Measurements from ENCODE around the gene CCNB1. TPM values are rescaled to one million over a fixed set of nuclear protein-coding genes. Genes with fewer than 3 reads are reported as not detected.
A peak's percentile ranks its signal among the peaks of the same experiment; 100 is the strongest.

Gene CCNB1
- total RNA-seq, 2 donors from 2014 or later = 1.6 to 4.9 TPM

- no peaks in the 10 kb centered on the region for H3K36me3 ChIP-seq (replicated peaks in 1 of 2; ENCODE audit: insufficient read depth in 1 of 2, low read depth in 2 of 2)
- no peak for TF ChIP-seq POLR2A (IDR thresholded peaks at IDR 0.05)
- no peak for TF ChIP-seq CTCF (IDR thresholded peaks at IDR 0.05)
- H3K4me3 ChIP-seq = no peak overlapping the region
- H3K27ac ChIP-seq = no peak overlapping the region
- WGBS, 2 donors = 90 to 93% methylated on average over 2 of the region's 2 CpGs
- ATAC-seq = no peak
- H3K9me3 ChIP-seq = no peaks in the 10 kb centered on the region
- no peak for DNase-seq
- no peaks in the 10 kb centered on the region for H3K27me3 ChIP-seq
- H3K4me1 ChIP-seq = no peaks in the 10 kb centered on the region
- intact Hi-C loops (cut with DNase I) = no loop called here
Measured at GRCh38 chr5:69209602-69210001, 42.7 kb downstream of the CCNB1 start.

GRCh38 chr5:69211200-69211599 is 44.2 kb downstream of the CCNB1 start:
- ATAC-seq (no peak), DNase-seq (no peak)
- intact Hi-C loops (cut with DNase I) = no loop called here
- no peaks in the 10 kb centered on the region for H3K9me3 ChIP-seq
- TF ChIP-seq POLR2A (IDR thresholded peaks at IDR 0.05) (no peak), CTCF (IDR thresholded peaks at IDR 0.05) (no peak)
- H3K27ac ChIP-seq = no peak overlapping the region
- H3K4me3 ChIP-seq = no peak overlapping the region
- no peaks in the 10 kb centered on the region for H3K4me1 ChIP-seq
- 74 to 82% methylated on average over 2 of the region's 2 CpGs for WGBS, 2 donors
- no peaks in the 10 kb centered on the region for H3K36me3 ChIP-seq (replicated peaks in 1 of 2; ENCODE audit: insufficient read depth in 1 of 2, low read depth in 2 of 2)
- H3K27me3 ChIP-seq = no peaks in the 10 kb centered on the region

- no peak for DNase-seq
- ATAC-seq = no peak
- H3K36me3 ChIP-seq (replicated peaks in 1 of 2; ENCODE audit: insufficient read depth in 1 of 2, low read depth in 2 of 2) = no peaks in the 10 kb centered on the region
- H3K27me3 ChIP-seq = no peaks in the 10 kb centered on the region
- H3K4me3 ChIP-seq = no peak overlapping the region
- no peak for TF ChIP-seq CTCF (IDR thresholded peaks at IDR 0.05)
- TF ChIP-seq POLR2A (IDR thresholded peaks at IDR 0.05) = no peak
- no peak overlapping the region for H3K27ac ChIP-seq
- WGBS, 2 donors = 81 to 96% methylated on average over 2 of the region's 2 CpGs
- no peaks in the 10 kb centered on the region for H3K9me3 ChIP-seq
- H3K4me1 ChIP-seq = no peaks in the 10 kb centered on the region
- intact Hi-C loops (cut with DNase I) = no loop called here
Measured at GRCh38 chr5:69212022-69212421, 45.1 kb downstream of the CCNB1 start.

GRCh38 chr5:69213513-69214215 is 46.7 kb downstream of the CCNB1 start:
- TF ChIP-seq POLR2A (IDR thresholded peaks at IDR 0.05) = no peak
- intact Hi-C loops (cut with DNase I) = no loop called here
- no peak for DNase-seq
- no peak for ATAC-seq
- Histone ChIP-seq H3K36me3 (replicated peaks in 1 of 2; ENCODE audit: insufficient read depth in 1 of 2, low read depth in 2 of 2) (no peaks in the 10 kb centered on the region), H3K27ac (no peak overlapping the region), H3K9me3 (no peaks in the 10 kb centered on the region), H3K27me3 (no peaks in the 10 kb centered on the region), H3K4me1 (peaks cover under 1% of the 10 kb centered on the region), H3K4me3 (no peak overlapping the region)
- WGBS, 2 donors = 88 to 96% methylated on average over 4 of the region's 4 CpGs

- H3K9me3 ChIP-seq = no peaks in the 10 kb centered on the region
- peaks cover 7% of the 10 kb centered on the region for H3K4me1 ChIP-seq
- H3K4me3 ChIP-seq = peak overlapping the region; percentile 89 to 97
- no peaks in the 10 kb centered on the region for H3K36me3 ChIP-seq (replicated peaks in 1 of 2; ENCODE audit: insufficient read depth in 1 of 2, low read depth in 2 of 2)
- 30 to 34% methylated on average over 6 of the region's 6 CpGs for WGBS, 2 donors
- intact Hi-C loops (cut with DNase I) = no loop called here
- TF ChIP-seq CTCF (IDR thresholded peaks at IDR 0.05) (no peak), POLR2A (IDR thresholded peaks at IDR 0.05) (no peak)
- H3K27ac ChIP-seq = peak overlapping the region in 2 of 4 donors; percentile 86 to 98
- H3K27me3 ChIP-seq = no peaks in the 10 kb centered on the region
- DNase-seq (no peak), ATAC-seq (no peak)
Measured at GRCh38 chr5:69217151-69217511, 50.2 kb downstream of the CCNB1 start.
